Endothelial cell of umbilical vein (primary cell): ENCODE data around the gene DCTN4.

Experiments used
- EZH2 ChIP-seq: IDR thresholded peaks from 2 replicates; pipeline ENCODE4 v1.6.1; 2012; ENCODE audit warnings: borderline replicate concordance, low read depth, mild to moderate bottlenecking, moderate library complexity, low read length, inconsistent platforms; ENCODE audit not compliant: severe bottlenecking
- JUN ChIP-seq: IDR thresholded peaks from 2 replicates; pipeline ENCODE4 v1.6.1; 2011; ENCODE audit warnings: borderline replicate concordance, low read depth; ENCODE audit not compliant: insufficient read length, insufficient read depth
- MAX ChIP-seq: IDR thresholded peaks from 2 replicates; pipeline ENCODE4 v1.6.1; 2011; ENCODE audit not compliant: insufficient read depth, insufficient read length
- MYC ChIP-seq: IDR thresholded peaks from one replicate; pipeline ENCODE4 v1.6.1; 2011; ENCODE audit warnings: mild to moderate bottlenecking, low read depth, low read length
- POLR2A ChIP-seq: IDR thresholded peaks from 2 replicates; pipeline ENCODE4 v1.6.1; 2012; ENCODE audit warnings: low read depth, mild to moderate bottlenecking, control low read depth, low read length
- POLR2AphosphoS5 ChIP-seq: IDR thresholded peaks from 2 replicates; pipeline ENCODE4 v1.6.1; 2012; ENCODE audit warnings: low read depth, mild to moderate bottlenecking, control low read depth, low read length, moderate library complexity; ENCODE audit not compliant: insufficient read depth
- TF ChIP-seq, protein P1 (sequence below), 2 donors: IDR thresholded peaks; 1 replicate in 1 of 2; 2 replicates in 1 of 2; pipeline ENCODE4 v1.5.1; 2011; ENCODE audit warnings: low read length in 2 of 2, mild to moderate bottlenecking in 2 of 2, moderate library complexity in 2 of 2, control low read depth in 1 of 2, inconsistent platforms in 1 of 2, low read depth in 1 of 2; ENCODE audit not compliant: insufficient read depth in 1 of 2; ENCODE audit errors: extremely low read depth in 1 of 2

DNA sequence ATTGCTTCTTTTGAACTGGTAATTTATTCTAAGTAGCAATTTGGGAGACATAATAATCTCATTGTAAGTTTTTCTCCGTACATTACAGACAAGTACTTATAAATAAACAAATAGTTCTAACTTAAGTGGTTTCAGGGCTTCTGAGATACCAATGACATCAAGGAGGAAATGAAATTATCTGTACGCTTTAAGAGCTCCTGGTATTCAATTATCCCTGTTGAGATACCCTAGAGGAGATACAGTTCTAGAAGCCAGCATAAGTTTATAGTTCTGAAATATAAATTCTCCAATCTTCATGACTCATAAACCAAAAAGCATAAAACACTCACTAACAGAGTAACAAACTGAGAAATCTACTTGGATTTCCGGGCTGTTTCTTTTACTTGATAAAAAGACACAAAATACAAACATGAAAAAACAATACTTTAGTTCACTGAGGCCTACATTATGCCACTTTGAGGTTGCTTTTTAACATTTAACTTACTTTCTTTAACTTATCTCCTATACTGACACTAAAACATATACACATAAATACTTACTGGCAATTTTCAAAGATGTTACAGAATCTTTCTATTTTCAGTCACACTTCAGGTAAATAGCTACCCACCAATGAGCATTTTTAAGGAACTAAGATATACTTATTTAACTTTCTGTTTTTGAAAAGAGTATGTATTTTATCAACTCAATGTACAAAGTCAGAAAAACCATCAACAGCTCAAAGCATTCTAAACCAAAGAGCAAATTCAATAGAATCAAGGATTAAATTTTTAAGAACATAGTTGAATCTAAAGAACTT, 7.5 kb downstream of the DCTN4 start:
- TF ChIP-seq, protein P1, sequence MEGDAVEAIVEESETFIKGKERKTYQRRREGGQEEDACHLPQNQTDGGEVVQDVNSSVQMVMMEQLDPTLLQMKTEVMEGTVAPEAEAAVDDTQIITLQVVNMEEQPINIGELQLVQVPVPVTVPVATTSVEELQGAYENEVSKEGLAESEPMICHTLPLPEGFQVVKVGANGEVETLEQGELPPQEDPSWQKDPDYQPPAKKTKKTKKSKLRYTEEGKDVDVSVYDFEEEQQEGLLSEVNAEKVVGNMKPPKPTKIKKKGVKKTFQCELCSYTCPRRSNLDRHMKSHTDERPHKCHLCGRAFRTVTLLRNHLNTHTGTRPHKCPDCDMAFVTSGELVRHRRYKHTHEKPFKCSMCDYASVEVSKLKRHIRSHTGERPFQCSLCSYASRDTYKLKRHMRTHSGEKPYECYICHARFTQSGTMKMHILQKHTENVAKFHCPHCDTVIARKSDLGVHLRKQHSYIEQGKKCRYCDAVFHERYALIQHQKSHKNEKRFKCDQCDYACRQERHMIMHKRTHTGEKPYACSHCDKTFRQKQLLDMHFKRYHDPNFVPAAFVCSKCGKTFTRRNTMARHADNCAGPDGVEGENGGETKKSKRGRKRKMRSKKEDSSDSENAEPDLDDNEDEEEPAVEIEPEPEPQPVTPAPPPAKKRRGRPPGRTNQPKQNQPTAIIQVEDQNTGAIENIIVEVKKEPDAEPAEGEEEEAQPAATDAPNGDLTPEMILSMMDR (IDR thresholded peaks at IDR 0.05; ENCODE audit: extremely low read depth in 1 of 2, insufficient read depth in 1 of 2, low read depth in 1 of 2, low read length in 2 of 2), result no peak
- no peak for TF ChIP-seq EZH2
- TF ChIP-seq MAX, result no peak
- no peak for TF ChIP-seq POLR2A
- no peak for TF ChIP-seq MYC
- TF ChIP-seq POLR2AphosphoS5, result no peak
- no peak for TF ChIP-seq JUN
